ENCODE measurements around the gene TEX19.

DNA sequence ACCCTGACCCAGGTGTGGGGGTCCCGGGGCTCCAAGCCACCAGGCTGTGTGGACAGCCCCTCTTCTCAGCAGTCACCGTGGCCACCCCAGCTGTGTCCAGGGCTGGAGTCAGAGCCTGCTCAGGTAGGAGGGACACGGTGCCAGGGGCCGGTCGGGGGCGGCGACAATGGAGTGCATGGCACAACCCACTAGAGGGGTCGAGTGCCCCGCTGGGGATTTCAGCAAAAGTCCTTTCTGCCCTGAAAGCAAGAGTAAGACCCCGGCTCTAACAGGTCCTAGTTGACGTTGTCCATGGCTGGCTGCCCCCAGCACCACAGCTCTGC is 23.8 kb downstream of the TEX19 start:
- TF ChIP-seq RFX5 (IDR thresholded peaks at IDR 0.05; ENCODE audit: borderline replicate concordance, low read depth, low read length) (no peak), KDM5A (IDR thresholded peaks at IDR 0.05; ENCODE audit: low read length) (no peak), CHD1 (IDR thresholded peaks at IDR 0.05; ENCODE audit: low read depth, low read length) (no peak), EZH2 (IDR thresholded peaks at IDR 0.05; ENCODE audit: low read depth, low read length, severe bottlenecking) (no peak), GABPA (IDR thresholded peaks at IDR 0.05; ENCODE audit: borderline replicate concordance, insufficient read depth, low read length) (no peak), MAFK (IDR thresholded peaks at IDR 0.05; ENCODE audit: low read depth, low read length) (no peak), TCF12 (IDR thresholded peaks at IDR 0.05; ENCODE audit: low read depth, low read length) (no peak), CHD2 (IDR thresholded peaks at IDR 0.05; ENCODE audit: low read length) (no peak), JUN (IDR thresholded peaks at IDR 0.05; ENCODE audit: low read depth, low read length) (no peak), POU5F1 (IDR thresholded peaks at IDR 0.05; ENCODE audit: low read depth, low read length) (no peak), BRCA1 (IDR thresholded peaks at IDR 0.05; ENCODE audit: low read depth, low read length) (no peak), CEBPB (IDR thresholded peaks at IDR 0.05; ENCODE audit: low read depth, low read length) (no peak), RAD21 (IDR thresholded peaks at IDR 0.05 in 1 of 2, conservative IDR thresholded peaks at IDR 0.05 in 1 of 2; ENCODE audit: low read depth in 2 of 2, low read length in 2 of 2) (no peak)
- TF ChIP-seq, protein P1, sequence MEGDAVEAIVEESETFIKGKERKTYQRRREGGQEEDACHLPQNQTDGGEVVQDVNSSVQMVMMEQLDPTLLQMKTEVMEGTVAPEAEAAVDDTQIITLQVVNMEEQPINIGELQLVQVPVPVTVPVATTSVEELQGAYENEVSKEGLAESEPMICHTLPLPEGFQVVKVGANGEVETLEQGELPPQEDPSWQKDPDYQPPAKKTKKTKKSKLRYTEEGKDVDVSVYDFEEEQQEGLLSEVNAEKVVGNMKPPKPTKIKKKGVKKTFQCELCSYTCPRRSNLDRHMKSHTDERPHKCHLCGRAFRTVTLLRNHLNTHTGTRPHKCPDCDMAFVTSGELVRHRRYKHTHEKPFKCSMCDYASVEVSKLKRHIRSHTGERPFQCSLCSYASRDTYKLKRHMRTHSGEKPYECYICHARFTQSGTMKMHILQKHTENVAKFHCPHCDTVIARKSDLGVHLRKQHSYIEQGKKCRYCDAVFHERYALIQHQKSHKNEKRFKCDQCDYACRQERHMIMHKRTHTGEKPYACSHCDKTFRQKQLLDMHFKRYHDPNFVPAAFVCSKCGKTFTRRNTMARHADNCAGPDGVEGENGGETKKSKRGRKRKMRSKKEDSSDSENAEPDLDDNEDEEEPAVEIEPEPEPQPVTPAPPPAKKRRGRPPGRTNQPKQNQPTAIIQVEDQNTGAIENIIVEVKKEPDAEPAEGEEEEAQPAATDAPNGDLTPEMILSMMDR (IDR thresholded peaks at IDR 0.05; ENCODE audit: control extremely low read depth in 1 of 3, insufficient read depth in 1 of 3, low read depth in 1 of 3, low read length in 3 of 3): no peak
